ENCODE measurements around the gene ACACB.

ACACB gene

GRCh38 chr12:109258607-109259544, 142.5 kb downstream of the ACACB start:
- DNase-seq, result no peak

DNA sequence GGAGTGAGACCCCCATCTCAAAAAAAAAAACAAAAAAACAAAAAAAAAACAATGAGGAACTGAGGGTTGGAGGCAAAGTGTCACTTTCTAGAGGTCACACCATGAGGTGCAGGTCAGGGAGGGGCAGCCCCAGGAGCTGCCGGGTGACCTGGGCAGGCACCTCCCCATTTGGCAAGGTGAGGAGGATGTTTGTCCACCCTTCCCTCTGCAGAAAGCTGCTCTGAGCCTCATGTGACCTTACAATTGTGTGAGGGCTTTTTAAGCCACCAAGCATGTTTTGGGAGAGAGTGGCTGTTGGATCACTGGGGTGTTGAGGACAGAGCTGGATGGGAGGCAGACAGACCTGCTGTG, 143.1 kb downstream of the ACACB start:
- DNase-seq, result no peak

GRCh38 chr12:109261087-109261486, 144.7 kb downstream of the ACACB start:
- no peak for DNase-seq

DNA sequence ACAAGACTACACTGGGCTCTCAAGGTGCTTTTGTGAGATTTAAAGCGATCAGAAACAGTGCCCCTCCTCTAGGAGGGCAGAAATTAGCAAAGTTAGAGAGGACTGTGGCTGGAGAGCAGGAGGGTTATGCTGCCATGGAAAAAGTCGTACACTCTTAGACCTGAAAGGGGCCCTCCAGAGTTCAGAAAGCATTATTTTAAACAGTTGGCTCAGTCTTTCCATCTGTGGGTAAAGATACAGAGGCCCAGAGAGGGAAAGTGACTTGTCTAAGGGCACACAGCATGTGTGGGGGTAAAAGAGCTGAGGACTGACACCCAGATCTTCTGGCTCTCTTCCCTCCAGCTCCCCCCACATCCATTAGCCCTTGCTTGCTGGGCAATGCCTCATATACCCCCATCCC, 145.6 kb downstream of the ACACB start:
- no peak for DNase-seq

DNA sequence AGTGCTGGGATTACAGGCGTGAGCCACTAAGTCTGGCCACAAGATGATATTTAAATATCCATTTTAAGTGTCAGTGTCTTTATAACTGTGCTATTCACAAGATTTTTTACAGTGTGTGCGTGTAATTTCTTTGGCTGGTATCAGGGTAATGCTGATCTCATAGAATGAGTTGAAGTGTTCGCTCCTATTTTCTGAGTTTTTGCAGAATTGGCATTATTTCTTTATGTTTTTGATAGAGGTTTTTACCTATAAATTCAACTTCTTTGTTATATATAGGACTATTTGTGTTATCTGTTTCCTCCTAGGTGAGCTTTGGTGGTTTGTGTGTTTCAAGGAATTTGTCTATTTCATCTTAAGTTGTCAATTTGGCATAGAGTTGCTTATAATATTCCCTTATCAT, 147.1 kb downstream of the ACACB start:
- no peak for DNase-seq

- peak; percentile 64 for DNase-seq
Observed at GRCh38 chr12:109264095-109264942, 147.9 kb downstream of the ACACB start.

DNA sequence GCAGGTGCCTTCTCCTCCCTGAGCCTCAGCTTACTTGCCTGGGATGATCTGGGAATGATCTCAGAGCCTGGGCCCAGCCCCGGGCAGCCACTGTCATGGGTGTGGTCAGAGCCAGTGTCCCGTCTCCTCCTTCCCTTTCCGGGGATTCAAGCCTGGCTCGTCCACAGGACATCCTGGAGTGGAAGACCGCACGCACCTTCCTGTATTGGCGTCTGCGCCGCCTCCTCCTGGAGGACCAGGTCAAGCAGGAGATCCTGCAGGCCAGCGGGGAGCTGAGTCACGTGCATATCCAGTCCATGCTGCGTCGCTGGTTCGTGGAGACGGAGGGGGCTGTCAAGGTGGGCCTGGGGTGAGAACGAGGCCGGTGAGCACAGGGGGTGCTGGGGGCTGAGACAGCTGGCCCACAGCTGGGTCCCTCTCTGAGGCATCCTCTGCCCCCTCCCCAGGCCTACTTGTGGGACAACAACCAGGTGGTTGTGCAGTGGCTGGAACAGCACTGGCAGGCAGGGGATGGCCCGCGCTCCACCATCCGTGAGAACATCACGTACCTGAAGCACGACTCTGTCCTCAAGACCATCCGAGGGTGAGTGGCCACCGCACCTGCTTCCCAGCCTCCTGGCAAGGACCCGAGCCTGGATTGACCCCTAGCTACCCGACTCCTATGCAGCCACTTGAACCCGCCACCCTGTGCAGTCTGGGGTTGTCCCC, 148.7 kb downstream of the ACACB start:
- no peak for DNase-seq

DNA sequence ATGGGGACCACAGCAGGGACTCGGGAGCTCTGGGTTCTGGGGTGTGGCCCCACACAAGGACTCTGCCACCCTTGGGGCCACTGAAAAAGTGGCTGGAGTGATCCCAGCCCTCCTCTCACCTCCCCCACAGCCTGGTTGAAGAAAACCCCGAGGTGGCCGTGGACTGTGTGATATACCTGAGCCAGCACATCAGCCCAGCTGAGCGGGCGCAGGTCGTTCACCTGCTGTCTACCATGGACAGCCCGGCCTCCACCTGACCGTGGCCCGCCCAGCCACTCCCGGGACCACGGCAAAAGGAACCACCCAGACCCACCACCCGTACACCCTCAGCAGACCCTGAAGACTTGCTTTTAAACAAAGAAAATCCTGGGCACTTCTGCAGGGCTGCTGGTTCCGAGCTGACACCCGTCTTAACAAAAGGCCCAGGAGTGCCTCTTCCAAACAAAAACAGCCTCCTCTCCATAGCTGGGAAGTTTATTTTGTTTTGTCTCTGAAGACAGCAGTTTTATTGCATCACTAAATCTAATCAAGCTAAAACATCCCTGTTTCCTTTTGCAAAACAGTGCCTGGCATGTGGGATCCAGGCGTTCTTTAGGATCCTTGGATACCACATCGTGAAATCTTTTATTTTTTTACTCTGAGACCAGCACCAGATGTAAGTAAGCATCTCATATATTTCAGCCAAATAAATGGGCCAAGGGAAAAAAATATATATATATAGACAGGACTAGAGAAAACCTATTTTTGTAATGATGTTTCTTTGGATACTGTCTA, 149.9 kb downstream of the ACACB start:
- DNase-seq, result no peak

DNA sequence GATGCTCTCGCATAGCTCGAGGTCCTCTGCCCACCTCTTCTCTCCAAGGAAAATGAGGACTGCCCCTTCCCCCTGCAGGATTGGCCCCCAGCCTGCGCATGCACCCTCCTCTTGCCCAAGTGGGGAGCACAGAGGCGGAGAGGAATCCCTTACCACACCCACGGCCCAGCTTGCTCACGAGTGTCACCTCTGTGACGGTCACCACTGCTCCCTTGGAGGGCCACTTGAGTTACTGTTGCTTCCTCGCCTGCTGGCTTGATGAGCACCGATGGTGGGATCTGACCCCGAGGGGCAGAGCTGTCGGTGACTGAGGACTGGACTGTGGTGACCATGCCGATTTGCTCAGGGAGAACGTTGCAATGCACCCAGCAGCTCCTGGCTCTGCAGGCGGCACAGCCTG, 151.0 kb downstream of the ACACB start:
- DNase-seq, result no peak

DNA sequence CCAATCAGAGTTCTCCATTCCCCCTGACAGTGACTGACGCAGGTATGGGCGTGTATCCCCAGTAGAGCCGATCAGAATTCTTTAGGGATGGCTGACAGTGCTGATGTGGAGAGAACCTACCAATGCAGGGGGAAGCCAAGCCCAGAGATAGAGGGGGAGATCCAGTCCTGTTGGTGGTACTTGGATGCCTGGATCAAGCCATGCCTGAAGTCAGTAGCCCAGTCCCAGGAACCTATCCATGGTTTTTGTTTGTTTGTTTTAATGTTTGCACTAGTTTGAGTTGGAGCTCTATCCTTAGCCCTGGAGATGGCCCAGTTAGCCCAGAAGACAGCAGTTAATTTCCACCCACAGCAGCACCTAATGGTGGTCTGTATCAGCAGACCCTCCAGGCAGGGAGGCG, 152.5 kb downstream of the ACACB start:
- DNase-seq, result no peak

DNA sequence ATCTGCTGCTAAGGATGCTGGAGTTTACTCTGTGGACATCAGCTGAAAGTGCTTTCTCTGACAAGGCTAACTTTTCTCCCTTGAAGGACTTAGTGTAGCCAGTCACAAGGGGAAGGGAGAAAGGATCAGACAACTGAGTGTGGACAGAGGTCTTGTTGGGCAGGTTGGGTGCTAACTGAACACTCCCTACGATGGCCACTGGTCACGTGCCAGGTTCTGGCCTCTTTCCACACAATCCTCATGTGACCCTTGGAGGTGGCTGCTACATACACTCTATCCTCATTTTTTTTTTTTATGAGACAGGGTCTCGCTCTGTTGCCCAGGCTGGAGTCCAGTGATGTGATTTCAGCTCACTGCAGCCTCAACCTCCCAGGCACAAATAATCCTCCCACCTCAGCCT, 153.0 kb downstream of the ACACB start:
- DNase-seq, result no peak

DNA sequence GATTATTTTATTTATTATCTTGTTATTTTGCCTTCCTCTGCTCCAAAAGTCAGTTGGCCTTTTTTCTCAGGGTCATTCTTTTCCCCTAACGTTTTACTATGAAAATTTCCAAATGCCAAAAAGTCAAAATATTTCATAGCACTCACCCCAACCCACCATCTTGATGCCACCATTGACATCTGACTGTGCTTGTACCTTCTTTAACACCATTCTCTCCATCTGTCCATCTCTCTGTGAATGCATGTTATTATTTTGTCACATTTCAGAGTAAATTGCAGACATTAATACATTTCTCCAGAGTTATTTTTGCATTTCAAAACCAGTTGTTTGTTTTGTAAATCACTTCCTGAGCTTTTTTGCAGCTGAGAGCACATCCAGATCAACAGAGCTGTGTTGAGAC, 154.1 kb downstream of the ACACB start:
- DNase-seq, result no peak

DNA sequence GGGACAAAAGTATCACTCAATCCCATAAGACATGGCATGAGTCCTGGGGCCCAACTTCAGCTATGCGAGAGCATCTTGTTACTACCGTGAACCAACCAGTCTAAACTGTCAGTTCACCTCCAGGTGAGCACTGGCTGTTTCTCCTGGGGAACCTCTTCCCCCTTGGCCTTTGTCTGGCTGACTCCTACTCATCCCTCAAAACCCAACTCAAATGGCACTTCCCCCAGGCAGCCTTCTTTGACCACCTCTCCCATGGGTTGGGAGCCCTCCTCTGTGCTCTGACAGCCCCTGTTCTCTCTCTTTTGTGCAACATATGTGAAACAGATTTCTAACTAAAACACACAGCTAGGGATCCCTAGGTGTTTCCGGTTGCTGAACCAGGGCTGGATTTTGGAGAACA, 155.0 kb downstream of the ACACB start:
- DNase-seq, result no peak

DNA sequence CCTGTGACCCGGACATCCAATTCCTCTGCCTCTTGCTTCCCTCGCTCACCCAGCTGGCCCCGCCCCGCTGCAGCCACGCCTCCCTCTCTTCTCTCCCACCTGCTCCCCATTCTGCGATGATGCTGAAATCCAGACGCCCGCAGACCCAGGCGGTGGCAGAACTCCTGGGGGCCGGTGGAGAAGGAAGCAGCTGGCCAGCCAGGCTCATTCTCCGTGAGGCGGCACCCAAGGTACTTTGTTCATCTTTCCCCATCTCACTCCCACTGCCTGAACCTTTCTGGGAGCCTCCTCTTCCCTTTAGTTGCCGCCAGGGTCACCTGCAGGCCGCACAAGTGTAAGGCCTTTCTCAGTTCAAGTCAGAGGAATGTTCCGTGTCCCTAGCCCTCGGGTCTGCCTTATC, 157.0 kb downstream of the ACACB start:
- no peak for DNase-seq

GRCh38 chr12:109274381-109274780, 158.0 kb downstream of the ACACB start:
- DNase-seq, result no peak

GRCh38 chr12:109275173-109275572, 158.8 kb downstream of the ACACB start:
- no peak for DNase-seq

- no peak for DNase-seq
Observed at GRCh38 chr12:109276160-109276559, 159.8 kb downstream of the ACACB start.

DNA sequence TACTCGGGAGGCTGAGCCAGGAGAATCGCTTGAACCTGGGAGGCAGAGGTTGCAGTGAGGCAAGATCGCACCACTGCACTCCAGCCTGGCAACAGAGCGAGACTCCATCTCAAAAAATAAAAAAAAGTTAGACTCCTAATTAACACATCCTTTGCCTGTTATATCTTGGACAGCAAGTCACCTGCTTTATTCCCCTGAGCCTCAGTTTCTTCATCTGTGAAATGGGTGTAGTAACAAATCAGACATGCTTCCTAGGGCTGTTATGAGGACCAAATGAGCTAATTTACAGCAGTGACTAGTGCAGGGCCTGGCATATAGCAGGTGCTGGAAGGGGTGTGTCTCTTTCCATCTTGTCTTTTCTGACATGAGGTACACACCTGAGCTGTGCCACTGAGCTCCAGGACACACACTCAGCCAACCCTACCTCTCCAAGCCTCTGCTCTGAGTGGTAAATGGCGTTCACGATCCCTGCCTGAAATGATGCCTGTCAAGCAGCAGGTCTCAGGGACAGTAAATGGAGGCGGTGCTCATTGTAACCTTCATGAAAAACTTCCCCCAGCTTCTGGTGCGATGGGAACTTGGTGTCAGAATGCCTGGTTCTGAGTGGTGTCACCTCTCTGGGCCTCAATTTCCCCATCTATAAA, 161.0 kb downstream of the ACACB start:
- DNase-seq, result no peak

DNA sequence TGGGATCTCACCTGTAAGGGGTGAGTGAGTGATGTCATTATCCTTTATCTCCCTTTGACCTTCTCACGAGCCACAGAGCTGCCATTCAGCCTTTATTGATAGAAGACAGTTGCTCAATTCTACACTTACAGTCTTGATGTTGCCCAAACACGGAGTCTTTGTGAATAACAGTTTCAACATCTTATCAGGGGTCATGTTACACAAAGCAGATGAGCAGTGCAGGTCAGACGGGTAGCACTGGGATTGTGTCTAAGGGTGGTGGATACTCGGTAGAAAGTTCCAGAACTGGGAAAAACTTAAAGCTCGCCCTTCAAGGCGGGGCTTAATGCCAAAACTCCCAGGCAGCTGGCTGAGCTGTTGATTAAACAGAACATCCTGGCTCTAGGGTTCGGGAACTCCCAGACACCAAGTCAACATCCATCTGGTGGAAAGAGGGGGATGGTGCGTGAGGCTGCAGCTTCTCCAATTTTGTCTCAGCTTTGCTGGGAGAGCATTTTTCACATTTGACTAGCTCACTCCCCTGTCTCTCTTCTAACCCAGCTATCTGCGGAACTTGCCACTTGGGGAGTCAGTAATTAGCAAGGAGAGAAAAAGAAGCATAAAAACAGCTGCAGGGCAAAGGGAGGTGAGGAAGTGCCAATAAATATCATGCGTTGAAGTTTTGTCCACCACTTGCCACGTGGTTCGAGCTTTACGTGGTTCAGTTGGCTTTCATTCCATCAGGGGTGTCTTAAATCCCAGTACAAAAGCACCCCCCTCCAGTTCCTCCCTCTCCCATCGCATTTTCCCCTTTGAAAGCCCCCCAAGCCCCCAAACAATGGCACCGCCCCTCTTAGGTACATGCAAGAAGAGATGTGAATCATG, 161.7 kb downstream of the ACACB start:
- no peak for DNase-seq

GRCh38 chr12:109278912-109279311, 162.5 kb downstream of the ACACB start:
- no peak for DNase-seq

DNA sequence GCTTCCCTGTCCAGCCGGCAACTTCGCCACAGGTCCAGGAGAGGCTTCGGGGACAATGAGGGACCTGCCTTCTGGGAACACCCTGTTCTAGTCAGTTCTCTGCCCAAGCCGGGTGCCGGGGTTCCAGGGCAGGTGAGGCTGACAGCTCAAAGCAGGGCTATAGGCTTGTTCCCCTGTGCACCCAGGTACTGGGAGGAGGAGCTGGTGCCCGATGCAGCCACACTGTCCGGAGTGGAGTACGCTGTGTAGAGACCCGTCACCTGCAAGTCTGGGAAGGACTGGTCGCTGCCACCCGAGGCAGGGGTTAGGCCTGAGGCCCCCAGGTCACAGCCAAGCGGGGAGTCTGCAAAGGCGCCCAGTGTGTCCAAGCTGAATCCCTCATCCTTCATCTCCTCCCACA, 163.1 kb downstream of the ACACB start:
- no peak for DNase-seq

Data from EL (cell line).